K562 (cell line): ENCODE measurements around the gene CCNB1IP1. TPM values are rescaled to one million over a fixed set of nuclear protein-coding genes. Genes with fewer than 3 reads are reported as not detected.
A peak's percentile ranks its signal among the peaks of the same experiment; 100 is the strongest.

ENCODE experiments used
- AFF1 ChIP-seq, 2 experiments: fragments of 450-650 bp; IDR thresholded peaks; 2 replicates each; pipeline ENCODE4 v1.6.1; 2018; ENCODE audit warnings: mild to moderate bottlenecking in 2 of 2, low read depth in 1 of 2; ENCODE audit not compliant: partially characterized antibody in 2 of 2
- CCNT2 ChIP-seq: IDR thresholded peaks from 2 replicates; pipeline ENCODE4 v1.6.1; 2011; ENCODE audit warnings: borderline replicate concordance, low read depth, mild to moderate bottlenecking, moderate library complexity, mixed read lengths, low read length; ENCODE audit not compliant: insufficient read length; ENCODE audit errors: extremely low read depth
- CTCF ChIP-seq, 3 experiments: IDR thresholded peaks in 2 of 3; conservative IDR thresholded peaks in 1 of 3; 2 replicates each; pipeline ENCODE4 v1.5.1; 2011 to 2012; ENCODE audit warnings: low read length in 3 of 3, mild to moderate bottlenecking in 3 of 3, control low read depth in 2 of 3, improper control_type of control experiment in 1 of 3, inconsistent platforms in 1 of 3, low read depth in 1 of 3, mixed read lengths in 1 of 3, moderate library complexity in 1 of 3; ENCODE audit not compliant: insufficient read depth in 2 of 3
- EP300 ChIP-seq: IDR thresholded peaks from 2 replicates; pipeline ENCODE4 v1.6.1; 2012; ENCODE audit warnings: low read length, improper control_type of control experiment
- ESRRA ChIP-seq: fragments of 450-650 bp; IDR thresholded peaks from 2 replicates; pipeline ENCODE4 v1.6.1; 2014; ENCODE audit warnings: low read depth, mild to moderate bottlenecking, moderate library complexity, borderline replicate concordance
- GABPB2 ChIP-seq: fragments of 250-450 bp; sonication (Bioruptor Pico); conservative IDR thresholded peaks from 2 replicates; pipeline ENCODE4 v1.5.1; 2021; ENCODE audit warnings: mild to moderate bottlenecking
- ILF3 ChIP-seq: fragments of 450-650 bp; IDR thresholded peaks from 2 replicates; pipeline ENCODE4 v1.6.1; 2018; ENCODE audit warnings: antibody characterized with exemption, mild to moderate bottlenecking, moderate library complexity, borderline replicate concordance
- MTA3 ChIP-seq: fragments of 450-650 bp; formaldehyde crosslinking; IDR thresholded peaks from 2 replicates; pipeline ENCODE4 v1.6.1; 2017; ENCODE audit warnings: mild to moderate bottlenecking, borderline replicate concordance
- NCOA6 ChIP-seq: fragments of 450-650 bp; IDR thresholded peaks from 2 replicates; pipeline ENCODE4 v1.6.1; 2017; ENCODE audit warnings: mild to moderate bottlenecking
- NFE2L1 ChIP-seq: fragments of 450-650 bp; IDR thresholded peaks from 2 replicates; pipeline ENCODE4 v1.6.1; 2016; ENCODE audit warnings: missing genetic modification characterization, low read depth, mild to moderate bottlenecking, missing compliant biosample characterization, moderate library complexity, borderline replicate concordance
- SAP30 ChIP-seq: fragments of 200-600 bp; sonication (generic); IDR thresholded peaks from 2 replicates; pipeline ENCODE4 v1.6.1; 2012; ENCODE audit warnings: borderline replicate concordance, low read depth, mild to moderate bottlenecking, moderate library complexity, low read length, control low read depth, inconsistent platforms; ENCODE audit not compliant: insufficient read depth, poor library complexity, severe bottlenecking
- SNIP1 ChIP-seq: fragments of 450-650 bp; IDR thresholded peaks from 2 replicates; pipeline ENCODE4 v1.7.1; 2017; ENCODE audit warnings: low read depth, mild to moderate bottlenecking
- XRCC4 ChIP-seq: IDR thresholded peaks from one replicate; pipeline ENCODE4 v1.6.1; 2011; ENCODE audit not compliant: insufficient read depth, insufficient read length; ENCODE audit errors: extremely low read depth
- ZHX1 ChIP-seq: fragments of 150-350 bp; conservative IDR thresholded peaks from 2 replicates; pipeline ENCODE4 v1.6.1; 2014; ENCODE audit warnings: low read length
- ZNF449 ChIP-seq: fragments of 250-450 bp; sonication (Bioruptor Pico); IDR thresholded peaks from 2 replicates; pipeline ENCODE4 v1.8.0; 2022; ENCODE audit warnings: moderate library complexity, mild to moderate bottlenecking, inconsistent platforms
- polyA plus RNA-seq, 8 experiments: library from polyadenylated mRNA; depleted of rRNA in 4 of 8; stranded (reverse) in 5 of 8; unstranded in 3 of 8; fragments of >200 nt; fragmentation: Nextera tagmentation in 2 of 8; fragmentation: Illumina TruSeq in 1 of 8; extraction: Ambion mirVana in 2 of 8; extraction: Trizol in 1 of 8; gene quantifications; 2 replicates each; pipeline versions ENCODE4 v1.2.1 to v1.2.3, GENCODE V29; 2011 to 2014; ENCODE audit warnings: inconsistent platforms in 1 of 8, missing spikeins in 1 of 8
- total RNA-seq, 7 experiments: library from RNA; depleted of rRNA in 6 of 7; stranded (reverse); fragments of >200 nt in 6 of 7; fragmentation: Illumina TruSeq in 2 of 7; extraction: Trizol in 2 of 7; gene quantifications; 2 replicates each; pipeline versions ENCODE4 v1.2.1 to v1.2.3, GENCODE V29; 2011 to 2021; ENCODE audit warnings: low replicate concordance in 1 of 7

CCNB1IP1 gene
- total and polyA plus RNA-seq, 9 of the 15 experiments (the other 6 are each of a cell fraction or from before 2014, with no cell fraction given) = 51.8 to 152 (median 81.0) TPM

GRCh38 chr14:20332788-20333493 is at the start of gene CCNB1IP1 (continued):
- TF ChIP-seq SAP30 (peak; percentile 80), ZNF449 (CRISPR knock-in tag) (no peak), SNIP1 (no peak), NFE2L1 (tag) (no peak), XRCC4 (no peak), ESRRA (0 out of 2 replicates have a peak, but pooled peaks have one; percentile 28), ZHX1 (no peak), CCNT2 (no peak), EP300 (no peak), CTCF (IDR thresholded peaks at IDR 0.05 in 2 of 3, conservative IDR thresholded peaks at IDR 0.05 in 1 of 3; ENCODE audit: insufficient read depth in 2 of 3, low read depth in 1 of 3, low read length in 3 of 3) (no peak), AFF1 (IDR thresholded peaks at IDR 0.05; ENCODE audit: low read depth in 1 of 2, partially characterized antibody in 2 of 2) (peak; percentile 65 to 72), NCOA6 (no peak), MTA3 (0 out of 2 replicates have a peak, but pooled peaks have one; percentile 39), ILF3 (no peak), GABPB2 (CRISPR knock-in tag) (no peak)
